Fibroblast of gingiva (primary cell): ENCODE data around the gene TBXT.
"Not testable (repeated sequence)": the region's sequence is repeated elsewhere in the genome, so short reads cannot be mapped to it uniquely, and the experiment has no call there.

Experiments
- DNase-seq: peaks from one replicate; pipeline ENCODE4 v3.0.0-alpha.2; 2011; ENCODE audit warnings: low read depth

Gene TBXT

DNA sequence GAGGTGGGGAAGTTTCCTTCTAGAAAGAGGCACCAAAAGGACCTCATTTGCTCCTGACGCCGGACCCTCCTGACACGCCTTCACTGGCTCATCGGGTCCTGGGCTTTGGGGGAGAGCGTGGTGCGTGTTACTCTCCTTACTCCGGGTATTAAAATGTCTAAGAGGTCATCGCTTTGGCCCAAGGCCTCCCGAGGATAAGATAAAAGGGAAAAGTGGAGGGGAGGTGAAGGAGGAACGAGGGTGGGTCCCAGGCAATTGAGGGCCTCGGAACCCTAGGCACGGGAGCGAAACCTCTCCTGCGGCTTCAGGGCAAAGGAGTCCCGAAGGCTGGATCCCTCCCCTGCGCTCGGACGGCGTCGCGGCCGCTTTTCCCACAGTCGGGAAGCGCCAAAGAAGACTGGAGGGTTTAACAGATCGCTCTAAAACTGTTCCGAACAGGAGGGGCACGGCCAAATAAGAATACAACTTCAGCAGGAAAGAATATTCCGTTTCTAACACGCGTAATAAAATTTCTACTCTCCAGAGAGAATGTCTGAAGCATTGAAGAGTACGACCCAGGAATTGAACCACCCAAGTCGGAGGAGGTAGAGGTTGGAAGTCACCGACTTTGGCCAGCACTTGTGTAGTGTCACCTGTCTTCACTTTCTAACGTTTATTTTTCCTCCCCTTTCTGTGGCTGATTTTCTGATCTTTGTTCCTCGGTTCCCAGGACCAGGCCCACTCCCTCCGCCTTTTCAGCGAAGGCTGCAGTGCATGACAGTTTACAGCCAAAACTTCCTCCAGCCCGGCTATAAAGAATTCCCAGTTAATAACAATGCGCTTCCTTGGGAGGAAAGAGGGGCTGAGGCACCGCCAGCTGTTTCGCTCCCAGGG is 2.1 kb upstream of the TBXT start:
- no peak for DNase-seq

DNA sequence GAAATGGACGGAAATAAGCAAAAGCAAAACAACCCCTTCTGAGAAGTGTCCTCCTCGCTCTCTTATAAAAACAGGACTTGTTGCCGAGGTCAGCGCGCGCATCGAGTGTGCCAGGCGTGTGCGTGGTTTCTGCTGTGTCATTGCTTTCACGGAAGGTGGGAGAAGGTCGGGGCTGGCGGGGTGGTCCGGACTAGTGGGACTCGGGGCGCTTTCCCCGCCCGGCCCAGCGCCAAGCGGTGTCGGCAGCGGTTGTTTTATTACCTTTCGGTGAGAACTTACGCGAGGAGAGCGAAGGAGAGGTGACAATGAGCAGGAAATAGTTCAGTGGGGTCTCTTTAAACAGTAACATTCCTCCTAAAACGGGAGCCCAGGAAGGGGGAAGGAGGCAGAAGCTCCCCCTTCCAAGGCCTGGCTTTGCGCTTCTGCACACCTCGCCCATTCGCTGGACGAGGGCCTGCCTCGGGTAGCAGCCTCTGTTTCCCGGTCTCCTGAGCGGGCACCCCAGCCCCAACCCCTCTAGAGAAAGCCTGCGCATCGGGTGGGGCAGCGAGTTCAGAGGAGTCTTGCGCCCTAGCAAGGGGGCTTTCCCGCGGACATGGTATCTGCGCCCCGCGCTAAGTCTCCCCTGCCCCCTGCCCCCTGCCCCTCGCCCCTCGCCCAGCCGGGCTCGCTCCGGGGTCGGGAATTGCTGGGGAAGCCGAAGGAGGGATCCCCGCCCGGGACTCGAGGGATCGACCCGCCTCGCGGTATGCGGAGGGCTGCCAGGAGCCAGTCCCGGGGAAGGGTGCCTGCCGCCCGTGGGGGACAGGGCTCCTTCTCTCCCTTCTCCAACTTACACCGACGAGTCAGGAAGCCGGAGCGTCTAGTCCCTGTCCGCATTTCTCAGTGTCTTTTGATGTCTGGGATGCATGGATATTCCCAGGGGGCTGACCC is 1.2 kb upstream of the TBXT start:
- no peak for DNase-seq

DNA sequence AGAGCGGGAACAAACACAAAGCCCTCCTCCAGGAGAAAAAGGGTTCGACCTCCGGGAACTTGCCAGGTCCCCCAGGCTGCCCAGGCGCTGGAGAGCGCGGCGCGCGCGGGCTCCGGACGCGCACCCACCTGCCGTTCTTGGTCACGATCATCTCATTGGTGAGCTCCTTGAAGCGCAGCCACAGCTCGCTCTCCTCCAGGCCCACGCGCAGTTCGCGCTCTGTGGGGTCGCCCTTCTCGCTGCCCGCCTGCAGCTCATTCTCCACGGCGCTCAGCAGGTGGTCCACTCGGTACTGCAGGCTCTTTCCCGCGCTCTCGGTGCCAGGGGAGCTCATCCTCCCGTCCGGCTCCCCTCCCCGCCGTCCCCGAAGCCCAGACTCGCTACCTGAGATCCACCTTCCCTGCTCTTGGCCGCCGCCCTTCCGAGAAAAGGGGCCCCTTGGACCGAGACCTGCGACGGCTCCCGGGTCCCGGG is 356 bp downstream of the TBXT start:
- DNase-seq = no peak

DNA sequence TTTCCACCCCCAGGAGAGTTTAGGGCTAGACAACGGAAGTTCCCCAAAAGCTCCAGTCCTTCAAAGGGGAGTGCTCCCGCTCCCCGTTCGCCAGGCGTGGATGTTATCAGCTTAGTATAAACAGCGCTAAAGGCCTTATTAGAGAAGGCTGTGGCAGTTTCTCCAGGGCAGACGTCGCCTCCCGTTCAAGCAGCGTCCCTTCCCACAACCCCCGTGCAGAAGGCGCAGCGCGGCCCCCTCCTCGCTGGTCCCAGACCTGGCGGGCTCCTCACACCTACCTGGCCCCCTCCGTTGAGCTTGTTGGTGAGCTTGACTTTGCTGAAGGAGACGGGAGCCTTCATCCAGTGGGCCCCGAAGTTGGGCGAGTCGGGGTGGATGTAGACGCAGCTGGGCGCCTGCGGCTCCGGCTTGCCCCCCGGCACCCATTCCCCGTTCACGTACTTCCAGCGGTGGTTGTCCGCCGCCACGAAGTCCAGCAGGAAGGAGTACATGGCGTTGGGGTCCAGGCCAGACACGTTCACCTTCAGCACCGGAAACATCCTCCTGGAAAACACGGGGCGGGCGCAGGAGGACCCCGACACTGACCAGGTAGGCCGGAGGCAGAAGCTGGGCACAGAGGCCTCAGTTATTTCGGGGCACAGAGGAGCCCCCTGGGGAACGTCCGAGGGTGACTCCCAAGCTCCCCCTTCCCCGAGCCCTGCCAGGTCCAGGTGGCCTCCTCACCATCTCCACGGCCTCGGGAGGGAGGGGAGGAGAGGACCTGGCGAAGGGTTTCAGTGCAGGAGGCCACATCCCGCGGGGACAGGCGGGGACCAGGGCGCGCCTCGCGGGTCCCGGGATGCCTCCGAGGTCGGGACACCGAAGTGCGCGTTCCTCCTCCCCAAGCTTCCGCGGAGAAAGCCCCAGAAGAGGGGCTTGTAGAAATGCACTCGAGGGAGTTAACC is 1.1 kb downstream of the TBXT start:
- no peak for DNase-seq

DNA sequence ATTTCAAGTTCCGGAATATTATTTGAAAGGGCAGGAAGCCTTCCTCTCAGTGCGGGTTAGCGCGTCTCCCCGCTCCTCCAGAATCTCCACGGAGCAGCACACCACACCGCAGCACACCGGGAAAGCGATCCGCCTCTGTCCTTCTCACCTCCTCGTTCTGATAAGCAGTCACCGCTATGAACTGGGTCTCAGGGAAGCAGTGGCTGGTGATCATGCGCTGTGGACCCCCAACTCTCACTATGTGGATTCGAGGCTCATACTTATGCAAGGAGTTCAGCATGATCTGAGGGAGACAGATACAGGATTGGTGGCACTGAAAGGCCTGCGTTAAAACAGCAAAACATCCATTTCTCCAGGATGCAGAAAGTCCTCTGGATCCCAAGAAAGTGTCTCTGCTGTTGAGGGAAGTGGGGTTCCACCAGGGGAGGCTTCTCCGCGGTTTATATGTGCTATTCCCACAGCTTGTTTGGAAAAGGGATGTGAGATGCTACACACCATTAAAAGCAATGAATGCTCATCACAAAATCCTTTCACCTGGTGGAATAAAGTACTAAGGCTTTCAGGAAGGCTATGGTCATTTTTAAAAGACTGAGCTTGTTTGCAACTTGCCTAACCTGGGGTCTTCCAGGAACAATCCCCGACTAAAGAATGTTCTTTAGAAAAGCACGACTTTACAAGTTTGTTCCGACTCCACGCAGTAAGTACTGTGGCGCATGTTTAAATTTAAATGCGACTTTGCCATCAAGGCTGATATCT is 1.9 kb downstream of the TBXT start:
- no peak for DNase-seq

DNA sequence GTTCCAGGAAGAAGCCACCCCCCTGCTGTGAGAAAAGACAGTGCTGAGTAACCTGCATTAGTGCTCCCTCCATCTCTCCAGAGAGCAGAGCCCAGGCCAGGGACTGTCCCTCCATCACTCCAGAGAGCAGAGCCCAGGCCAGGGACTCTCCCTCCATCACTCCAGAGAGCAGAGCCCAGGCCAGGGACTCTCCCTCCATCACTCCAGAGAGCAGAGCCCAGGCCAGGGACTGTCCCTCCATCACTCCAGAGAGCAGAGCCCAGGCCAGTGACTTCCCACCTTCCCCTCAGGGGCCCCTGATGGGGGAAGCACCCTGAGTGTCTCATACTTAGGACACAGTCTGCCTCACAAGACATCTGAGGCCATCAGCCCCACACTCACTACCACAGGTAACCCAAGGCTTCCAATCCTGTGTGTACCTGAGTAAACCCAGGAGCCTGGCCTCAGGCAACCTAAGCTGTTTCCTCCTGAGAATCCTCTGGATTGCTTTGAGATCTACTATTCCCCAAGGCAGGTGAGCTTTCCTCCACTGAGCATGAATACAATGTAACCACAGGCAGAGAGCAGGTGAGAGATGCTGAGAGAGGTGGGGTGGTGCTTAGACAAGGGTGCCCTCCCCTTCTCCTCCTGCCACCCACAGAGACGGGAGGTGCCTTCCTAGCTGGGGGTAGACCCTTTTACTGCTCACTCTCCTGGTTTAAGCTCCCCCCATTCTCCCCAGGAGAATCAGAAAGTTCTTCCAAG is 4.9 kb downstream of the TBXT start:
- DNase-seq = no peak

DNA sequence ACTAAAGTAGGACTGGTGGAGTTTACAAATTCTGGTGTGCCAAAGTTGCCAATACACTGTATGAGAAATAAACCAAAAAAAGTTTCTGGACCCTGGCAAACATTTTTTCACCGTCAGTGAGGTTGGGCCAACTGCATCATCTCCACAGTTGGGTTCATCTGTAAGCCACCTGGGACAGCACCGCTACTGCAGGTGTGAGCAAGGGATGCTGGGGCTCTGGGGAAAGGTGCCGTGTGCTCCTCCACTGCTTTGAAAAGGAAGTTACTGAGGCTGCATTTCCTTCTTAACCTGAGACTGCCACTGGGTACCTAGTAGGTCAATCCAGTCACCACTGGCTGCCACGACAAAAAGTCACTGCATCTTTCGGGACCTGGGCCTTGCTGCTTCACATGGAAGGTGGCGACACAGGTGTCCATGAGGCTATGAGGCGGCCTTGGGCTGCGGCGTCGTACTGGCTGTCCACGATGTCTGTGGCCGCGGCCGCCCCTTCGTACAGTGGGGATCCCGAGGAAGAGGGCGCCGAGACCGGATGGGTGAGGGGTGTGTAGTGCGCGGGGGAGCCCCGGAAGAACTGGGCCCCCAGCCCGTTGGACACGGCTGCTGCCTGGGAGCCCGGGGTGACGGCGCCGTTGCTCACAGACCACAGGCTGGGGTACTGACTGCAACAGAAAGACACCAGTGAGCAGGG is 9.6 kb downstream of the TBXT start:
- no peak for DNase-seq

DNA sequence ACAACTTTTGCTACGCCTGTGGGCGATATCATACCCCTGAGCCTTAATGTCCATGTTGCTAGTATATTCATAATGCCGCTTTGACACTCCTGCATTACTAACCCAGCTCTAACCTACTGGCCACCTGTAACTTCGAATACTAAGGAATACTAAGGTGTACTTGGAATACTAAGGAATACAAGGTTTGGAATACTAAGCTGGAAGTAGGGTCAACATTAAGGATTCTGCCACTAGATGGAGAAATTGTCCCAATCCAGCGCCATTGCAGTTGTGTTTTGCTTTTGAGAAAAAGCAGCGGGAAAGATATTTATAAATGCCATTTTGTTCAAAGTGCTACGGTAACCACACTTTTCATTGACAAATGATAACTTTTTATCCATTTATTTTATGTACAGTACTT is 10.7 kb downstream of the TBXT start:
- no peak for DNase-seq

DNA sequence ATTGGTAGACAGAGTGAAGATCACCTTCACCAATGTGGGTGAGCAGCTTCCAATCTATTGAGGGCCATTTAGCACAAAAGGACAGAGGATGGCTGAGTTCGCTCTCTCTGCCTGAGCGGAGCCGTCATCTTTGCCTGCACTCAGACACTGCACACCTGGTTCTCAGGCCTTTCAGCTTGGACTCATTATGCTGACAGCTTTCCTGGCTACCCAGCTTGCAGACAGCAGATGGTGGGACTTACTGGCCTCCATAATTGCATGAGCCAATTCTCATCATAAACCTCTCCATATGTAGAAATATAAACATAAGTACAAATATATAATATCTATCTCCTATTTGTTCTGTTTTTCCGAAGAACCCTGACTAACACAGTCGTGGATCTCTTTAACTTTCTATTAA is 13.7 kb downstream of the TBXT start:
- DNase-seq = no peak

DNA sequence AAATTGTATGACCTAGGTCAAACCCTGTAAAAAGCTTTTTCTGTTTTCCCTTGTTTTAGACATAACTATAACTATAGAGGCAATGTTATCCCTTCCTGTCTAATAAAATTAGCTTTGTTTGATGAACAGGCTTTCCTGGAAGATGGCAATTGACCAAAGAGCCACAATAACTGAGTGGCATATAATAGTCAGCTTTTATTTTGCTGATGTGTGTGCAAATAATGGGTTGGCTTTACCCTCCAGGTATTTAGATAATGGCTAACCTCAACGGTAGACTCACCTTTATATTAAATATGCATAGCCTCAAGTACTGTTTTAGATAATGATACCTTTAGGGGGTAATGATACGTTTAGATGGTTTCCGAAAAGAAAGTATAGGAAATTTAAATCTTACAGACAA is 15.0 kb downstream of the TBXT start:
- DNase-seq = no peak

DNA sequence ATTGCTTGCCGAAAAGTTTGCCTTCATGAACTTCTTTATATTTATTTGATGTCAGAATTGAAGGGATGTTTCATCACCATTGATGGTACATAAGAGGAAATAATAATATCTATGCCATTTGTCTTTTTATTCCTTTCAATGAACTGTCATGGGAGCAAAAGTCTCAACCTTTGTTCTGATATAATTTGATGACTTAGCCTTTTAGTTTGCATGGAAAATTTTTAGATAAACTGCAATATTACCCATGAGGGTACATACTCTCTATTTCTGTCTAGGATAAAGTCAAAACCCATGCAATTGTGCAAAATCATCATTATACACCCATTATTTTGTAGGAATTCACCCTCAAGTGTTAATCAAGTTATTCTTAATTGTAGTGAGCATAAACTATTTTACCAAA is 15.9 kb downstream of the TBXT start:
- no peak for DNase-seq

DNA sequence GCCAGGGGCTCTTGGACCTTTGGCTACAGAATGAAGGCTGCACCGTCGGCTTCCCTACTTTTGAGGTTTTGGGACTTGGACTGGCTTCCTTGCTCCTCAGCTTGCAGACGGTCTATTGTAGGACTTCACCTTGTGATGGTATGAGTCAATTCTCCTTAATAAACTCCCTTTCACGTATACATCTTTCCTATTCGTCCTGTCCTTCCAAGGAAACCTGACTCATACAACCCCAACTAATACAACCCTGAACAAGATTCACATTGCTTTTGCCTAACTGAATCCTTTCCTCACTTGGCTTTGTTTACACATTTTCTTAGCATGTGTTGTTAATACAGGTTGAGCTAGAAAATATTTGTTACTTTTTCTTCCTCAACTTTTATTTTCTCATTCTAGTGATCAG is 21.9 kb downstream of the TBXT start:
- DNase-seq = no peak

DNA sequence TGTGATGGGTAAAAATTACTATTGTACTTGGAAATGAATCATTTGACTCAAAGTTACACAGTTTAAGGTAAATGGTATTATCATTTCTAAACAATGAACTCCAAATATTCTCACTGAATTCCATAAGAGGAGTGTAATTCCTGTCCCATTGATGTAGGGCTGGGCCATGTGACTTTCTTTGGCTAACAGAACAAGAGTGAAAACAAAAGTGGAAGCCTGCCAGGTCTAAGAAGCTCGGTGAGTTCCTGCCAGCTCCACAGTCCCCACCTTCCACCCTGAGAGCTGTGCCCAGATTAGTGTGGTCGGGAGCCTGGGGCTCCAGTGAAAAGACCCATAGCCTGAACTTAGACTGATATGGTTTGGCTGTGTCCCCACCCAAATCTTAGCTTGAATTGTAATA is 24.6 kb downstream of the TBXT start:
- DNase-seq = no peak

DNA sequence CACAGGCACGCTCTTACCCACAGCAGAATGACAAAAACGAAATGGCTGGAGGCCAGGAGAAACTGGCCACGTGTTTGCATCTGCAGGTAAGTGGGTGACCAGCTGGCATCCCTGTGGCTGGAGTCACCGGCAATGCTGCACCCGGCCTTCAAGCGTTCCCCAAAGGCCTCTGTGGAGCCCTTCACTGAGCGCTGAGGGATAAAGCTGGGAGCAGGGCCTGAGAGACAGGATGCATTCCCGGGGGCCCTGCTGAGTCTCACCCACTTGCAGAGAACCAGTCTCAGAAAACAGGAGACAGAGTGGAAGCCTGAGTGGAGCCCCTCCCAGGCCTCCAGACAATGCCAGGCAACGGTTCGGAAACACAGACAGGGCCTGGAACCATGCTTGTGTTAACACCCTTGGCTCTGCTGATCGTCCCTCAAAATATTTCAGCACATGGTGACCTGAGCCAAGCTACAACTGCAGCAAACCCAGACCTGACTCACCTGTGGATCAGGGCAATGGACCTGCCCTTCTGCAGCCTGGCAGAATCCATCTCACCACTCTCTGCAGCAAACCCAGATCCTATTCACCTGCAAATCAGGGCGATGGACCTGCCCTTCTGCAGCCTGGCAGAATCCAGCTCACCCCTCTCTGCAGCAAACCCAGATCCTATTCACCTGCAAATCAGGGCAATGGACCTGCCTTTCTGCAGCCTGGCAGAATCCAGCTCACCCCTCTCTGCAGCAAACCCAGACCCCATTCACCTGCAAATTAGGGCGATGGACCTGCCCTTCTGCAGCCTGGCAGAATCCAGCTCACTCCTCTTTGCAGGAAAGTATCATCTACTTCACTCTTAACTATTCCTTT is 39.8 kb downstream of the TBXT start:
- no peak for DNase-seq

DNA sequence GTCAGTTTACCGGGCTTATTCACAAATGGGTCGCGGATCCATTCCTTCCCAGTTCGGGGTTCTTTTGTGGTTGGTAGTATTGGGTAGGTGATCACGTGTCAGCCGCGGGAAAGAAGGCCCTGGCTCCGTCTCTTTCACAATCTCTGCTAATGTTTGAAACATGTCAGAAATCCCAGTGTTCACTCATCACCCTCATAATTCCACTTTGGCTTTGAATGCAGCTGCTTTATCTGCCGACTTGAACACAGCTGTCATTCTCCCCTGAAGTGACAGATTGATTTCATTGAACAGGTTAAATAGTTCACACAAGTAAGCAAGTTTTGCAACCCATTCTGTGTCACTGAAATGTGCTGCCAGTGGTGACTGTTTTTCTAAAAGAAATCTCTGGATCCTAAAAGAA is 44.5 kb downstream of the TBXT start:
- DNase-seq = not testable (repeated sequence)

DNA sequence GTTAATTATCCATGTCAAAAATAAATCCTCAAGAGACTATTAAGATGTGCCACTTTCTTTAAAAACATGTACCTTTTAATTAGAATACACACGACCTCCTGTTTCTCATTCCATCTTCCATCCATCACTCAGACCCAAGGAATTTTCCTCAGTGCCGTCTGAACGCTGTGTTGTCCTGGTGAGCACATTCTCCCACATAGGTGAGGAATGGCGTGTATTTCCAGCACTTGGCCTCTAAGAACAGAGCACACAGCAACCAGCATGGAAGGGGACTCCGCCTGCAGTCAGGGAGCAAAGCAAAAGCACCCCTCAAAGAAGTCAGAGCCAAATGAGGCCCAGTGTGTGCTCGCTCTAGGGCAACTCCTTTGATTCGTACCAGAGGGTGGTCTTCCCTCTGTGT is 45.9 kb downstream of the TBXT start:
- DNase-seq = no peak

DNA sequence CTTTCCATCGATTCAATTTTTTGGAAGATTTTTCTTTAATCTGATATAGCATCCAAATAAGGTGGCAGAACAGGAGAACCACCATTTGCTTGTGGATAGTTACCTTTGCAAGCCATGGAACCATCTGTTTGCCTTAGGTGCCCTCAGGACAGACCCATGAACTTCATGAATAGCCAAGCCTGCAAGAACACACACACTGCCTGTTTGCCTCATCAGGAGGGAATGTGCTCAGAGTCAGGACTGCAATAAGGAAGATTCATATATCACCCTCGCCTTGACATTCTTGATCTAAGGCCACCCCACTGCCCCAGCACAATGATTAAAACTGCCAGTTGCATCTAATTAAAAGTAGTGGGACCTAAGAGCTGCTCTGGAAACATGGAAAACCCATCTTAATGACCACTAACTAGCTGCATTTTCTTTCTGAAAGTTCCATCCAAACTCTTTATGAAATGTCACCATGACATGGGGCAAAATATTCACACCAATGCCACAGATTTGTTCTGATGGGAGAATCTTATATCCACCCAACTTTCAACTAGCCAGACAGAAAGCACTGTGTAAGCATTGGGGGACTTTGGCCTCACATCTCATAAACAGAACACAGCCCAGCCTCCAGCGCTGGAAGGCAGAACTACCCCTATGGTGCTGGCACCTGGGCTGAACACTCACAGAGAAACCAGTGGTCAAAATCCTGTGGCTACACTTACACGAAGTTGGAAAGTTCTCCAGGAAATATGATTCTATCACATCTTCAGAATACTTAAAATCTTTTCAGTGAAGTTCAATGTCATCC is 48.3 kb downstream of the TBXT start:
- no peak for DNase-seq

DNA sequence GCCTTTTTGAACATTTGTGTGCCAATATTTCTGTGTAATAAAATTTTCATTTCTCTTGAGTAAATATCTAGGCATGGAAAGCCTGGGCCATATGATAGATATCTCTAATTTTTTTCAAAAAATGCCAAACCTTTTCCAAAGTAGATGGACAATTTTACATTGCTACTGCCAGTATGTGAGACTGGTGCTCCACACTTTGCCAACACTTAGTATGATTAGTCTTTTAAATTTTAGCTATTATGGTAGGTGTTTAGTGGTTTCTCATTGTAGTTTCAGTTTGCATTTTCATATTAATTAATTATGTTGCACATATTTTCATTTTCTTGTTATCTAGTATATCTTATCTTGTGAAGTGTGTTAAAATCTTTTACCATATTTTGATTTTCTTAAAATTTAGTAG is 52.0 kb downstream of the TBXT start:
- DNase-seq = no peak
